B cell (primary cell): Measurements from ENCODE around the gene TRIM41. TPM values are rescaled to one million over a fixed set of nuclear protein-coding genes. Genes with fewer than 3 reads are reported as not detected.

Experiments used
- ATAC-seq: fragments of 200-7000 bp; cut with Tn5 transposase; one replicate; pipeline ENCODE4 v1.10.0; 2021; ENCODE audit warnings: low read depth, mild to moderate bottlenecking, moderate number of reproducible peaks, moderate library complexity
- CTCF ChIA-PET: fragments of 350-600 bp; sonication (Branson Sonifier 250); formaldehyde crosslinking; loops from one replicate; lab custom pipeline; 2021; ENCODE audit warnings: antibody characterized with exemption, inconsistent platforms; lab: Charles Lee
- POLR2A ChIA-PET: fragments of 350-600 bp; sonication (Branson Sonifier 250); formaldehyde crosslinking; loops from one replicate; lab custom pipeline; 2021; ENCODE audit warnings: antibody characterized with exemption; lab: Charles Lee
- DNase-seq: peaks from one replicate; pipeline ENCODE4 v3.0.0; 2013
- H2AFZ ChIP-seq: 2 replicates; pipeline ENCODE4 v1.6.1; 2012; ENCODE audit warnings: mild to moderate bottlenecking, low read depth, low read length; ENCODE audit not compliant: insufficient read depth, poor library complexity, severe bottlenecking
- H3K27ac ChIP-seq, 2 donors: 1 replicate in 1 of 2; 2 replicates in 1 of 2; pipeline ENCODE4 v1.5.1; 2012 to 2013; ENCODE audit warnings: low read length in 2 of 2, mild to moderate bottlenecking in 2 of 2, moderate library complexity in 1 of 2
- H3K27me3 ChIP-seq, 4 experiments: fragments of 200-600 bp in 1 of 4; sonication (generic) in 1 of 4; replicated peaks in 1 of 4; 1 replicate in 2 of 4; 2 replicates in 2 of 4; pipeline versions ENCODE4 v1.6.1 to v1.7.0; 2013 to 2016; ENCODE audit warnings: low read length in 3 of 4, mild to moderate bottlenecking in 2 of 4, mixed read lengths in 1 of 4, moderate library complexity in 1 of 4; ENCODE audit not compliant: insufficient read depth in 4 of 4, control insufficient read depth in 3 of 4; ENCODE audit errors: control extremely low read depth in 1 of 4
- H3K36me3 ChIP-seq, 2 experiments: replicated peaks in 1 of 2; 1 replicate in 1 of 2; 2 replicates in 1 of 2; pipeline versions ENCODE4 v1.6.1 to v1.7.1; 2013; ENCODE audit warnings: low read length in 1 of 2; ENCODE audit not compliant: insufficient read depth in 2 of 2, control insufficient read depth in 1 of 2; ENCODE audit errors: control extremely low read depth in 1 of 2, extremely low read depth in 1 of 2
- H3K4me1 ChIP-seq, 2 donors: fragments of 200-600 bp in 1 of 2; sonication (generic) in 1 of 2; 1 replicate in 1 of 2; 2 replicates in 1 of 2; pipeline versions ENCODE4 v1.5.1 to v1.6.1; 2013 to 2017; ENCODE audit warnings: low read length in 2 of 2; ENCODE audit not compliant: control insufficient read depth in 2 of 2, insufficient read depth in 2 of 2
- H3K4me2 ChIP-seq: replicated peaks from 2 replicates; pipeline ENCODE3; 2012; ENCODE audit warnings: mild to moderate bottlenecking, low read depth, low read length; ENCODE audit not compliant: poor library complexity, severe bottlenecking
- H3K4me3 ChIP-seq, 5 experiments: fragments of 200-600 bp in 1 of 5; sonication (generic) in 1 of 5; 1 replicate in 3 of 5; 2 replicates in 2 of 5; pipeline versions ENCODE4 v1.5.1 to v1.7.0; 2011 to 2016; ENCODE audit warnings: low read length in 4 of 5, mild to moderate bottlenecking in 4 of 5, low read depth in 2 of 5, control low read depth in 1 of 5, moderate library complexity in 1 of 5; ENCODE audit not compliant: insufficient read depth in 1 of 5; ENCODE audit errors: control extremely low read depth in 1 of 5, extremely low read depth in 1 of 5
- H3K79me2 ChIP-seq: fragments of 200-600 bp; sonication (generic); one replicate; pipeline ENCODE4 v1.6.0; 2016; ENCODE audit warnings: low read length; ENCODE audit not compliant: control insufficient read depth, insufficient read depth
- H3K9ac ChIP-seq: fragments of 200-600 bp; sonication (generic); 2 replicates; pipeline ENCODE4 v1.6.1; 2017; ENCODE audit warnings: mild to moderate bottlenecking, low read length, moderate library complexity
- H3K9me3 ChIP-seq, 3 donors: one replicate each; pipeline versions ENCODE4 v1.6.1 to v1.7.1; 2013; ENCODE audit warnings: low read length in 2 of 3; ENCODE audit not compliant: control insufficient read depth in 2 of 3, insufficient read depth in 1 of 3; ENCODE audit errors: control extremely low read depth in 1 of 3
- H4K20me1 ChIP-seq: 2 replicates; pipeline ENCODE4 v1.6.0; 2012; ENCODE audit warnings: mild to moderate bottlenecking, low read length; ENCODE audit not compliant: insufficient read depth, control insufficient read depth, poor library complexity, severe bottlenecking
- H3K27ac Mint-ChIP-seq: one replicate; pipeline ENCODE4 v1.8.0; 2021; ENCODE audit warnings: mixed read lengths
- H3K27me3 Mint-ChIP-seq: one replicate; pipeline ENCODE4 v1.8.0; 2021; ENCODE audit warnings: mixed read lengths
- H3K4me1 Mint-ChIP-seq: one replicate; pipeline ENCODE4 v1.8.0; 2021; ENCODE audit warnings: mixed read lengths
- H3K4me3 Mint-ChIP-seq: one replicate; pipeline ENCODE4 v1.8.0; 2021; ENCODE audit warnings: mixed read lengths
- H3K9me3 Mint-ChIP-seq: one replicate; pipeline ENCODE4 v1.8.0; 2022; ENCODE audit warnings: mixed read lengths; ENCODE audit not compliant: insufficient read depth
- CTCF ChIP-seq: fragments of 200-600 bp; IDR thresholded peaks from one replicate; pipeline ENCODE4 v1.8.0; 2022; ENCODE audit warnings: antibody characterized with exemption, mild to moderate bottlenecking
- EZH2 ChIP-seq: IDR thresholded peaks from 2 replicates; pipeline ENCODE4 v1.6.1; 2012; ENCODE audit warnings: borderline replicate concordance, low read depth, mild to moderate bottlenecking, moderate library complexity, low read length; ENCODE audit not compliant: insufficient read depth, poor library complexity, severe bottlenecking
- WGBS: methylation state at CpG from one replicate; pipeline ENCODE4 v1.1.5; 2013; ENCODE audit warnings: missing lambda C conversion rate; ENCODE audit not compliant: insufficient coverage; 5-methylcytosine and 5-hydroxymethylcytosine counted together
- intact Hi-C: fragments of 100-400 bp; cut with micrococcal nuclease; formaldehyde crosslinking; loops from one replicate; pipeline ENCODE4 v1.10.0; 2022
- polyA plus RNA-seq: library from polyadenylated mRNA; depleted of rRNA; stranded (reverse); fragments of >200 nt; gene quantifications from 2 replicates; pipeline ENCODE4 v1.2.3, GENCODE V29; 2012
- total RNA-seq, 2 donors: library from RNA; stranded (reverse); fragments of 120-200 nt in 1 of 2; gene quantifications; 1 replicate in 1 of 2; 2 replicates in 1 of 2; pipeline versions ENCODE4 v1.2.3 to v1.2.4, GENCODE V29; 2013 to 2022

Gene TRIM41
- total and polyA plus RNA-seq, 2 donors (not counting 1 experiment from before 2014, with no cell fraction given), result 28.4 to 44.3 TPM

- WGBS, result 91% methylated on average over 3 of the region's 6 CpGs
- peaks cover 8 to 52% of the 10 kb centered on the region in 2 donors for H3K4me1 ChIP-seq
- no peak for ATAC-seq
Measured at GRCh38 chr5:181186022-181186421, 37.1 kb upstream of the TRIM41 start.

More at GRCh38 chr5:181186022-181186421, 37.1 kb upstream of the TRIM41 start:
- no peak for DNase-seq
- Histone ChIP-seq H2AFZ (no peak overlapping the region), H3K9me3 (peaks cover 0 to 24% (median 0%) of the 10 kb centered on the region in 3 donors), H3K36me3 (no peaks in the 10 kb centered on the region), H3K79me2 (no peaks in the 10 kb centered on the region), H3K4me3 (no peak overlapping the region), H3K27ac (no peak overlapping the region), H3K9ac (no peak overlapping the region), H3K27me3 (no peaks in the 10 kb centered on the region), H4K20me1 (no peaks in the 10 kb centered on the region), H3K4me2 (no peak overlapping the region)
- intact Hi-C loops, result no loop called here
- Mint-ChIP-seq H3K4me3 (peak overlapping the region; percentile 17), H3K9me3 (no peaks in the 10 kb centered on the region), H3K27me3 (peaks cover 6% of the 10 kb centered on the region), H3K27ac (peak overlapping the region; percentile 71), H3K4me1 (peaks cover 50% of the 10 kb centered on the region)
- no peak for TF ChIP-seq CTCF
- TF ChIP-seq EZH2, result no peak
- POLR2A ChIA-PET, result interaction anchor here (0.6 to 1.3 kb wide), 2 partner anchors 19 to 65 kb away, joined by 3 read pairs; partner anchors contain the start of gene TRIM7
- CTCF ChIA-PET, result interaction anchor here (2.0 to 4.1 kb wide), 3 partner anchors 13 to 75 kb away, joined by 14 to 24 read pairs (median 18); partner anchors contain the start of gene TRIM52
